GM21723 (cell line): ENCODE results near the gene TM9SF1.

Experiments used
- ATAC-seq: cut with Tn5 transposase; IDR thresholded peaks from one replicate; pipeline ENCODE4 v1.9.1; 2021; ENCODE audit warnings: mild to moderate bottlenecking, moderate library complexity; ENCODE audit not compliant: unreplicated experiment

The TM9SF1 gene

GRCh38 chr14:24156840-24157239 lies 38.4 kb downstream of the TM9SF1 start:
- no peak for ATAC-seq

- ATAC-seq = no peak
These were observed 40.1 kb downstream of the TM9SF1 start for GRCh38 chr14:24155100-24155499.

DNA sequence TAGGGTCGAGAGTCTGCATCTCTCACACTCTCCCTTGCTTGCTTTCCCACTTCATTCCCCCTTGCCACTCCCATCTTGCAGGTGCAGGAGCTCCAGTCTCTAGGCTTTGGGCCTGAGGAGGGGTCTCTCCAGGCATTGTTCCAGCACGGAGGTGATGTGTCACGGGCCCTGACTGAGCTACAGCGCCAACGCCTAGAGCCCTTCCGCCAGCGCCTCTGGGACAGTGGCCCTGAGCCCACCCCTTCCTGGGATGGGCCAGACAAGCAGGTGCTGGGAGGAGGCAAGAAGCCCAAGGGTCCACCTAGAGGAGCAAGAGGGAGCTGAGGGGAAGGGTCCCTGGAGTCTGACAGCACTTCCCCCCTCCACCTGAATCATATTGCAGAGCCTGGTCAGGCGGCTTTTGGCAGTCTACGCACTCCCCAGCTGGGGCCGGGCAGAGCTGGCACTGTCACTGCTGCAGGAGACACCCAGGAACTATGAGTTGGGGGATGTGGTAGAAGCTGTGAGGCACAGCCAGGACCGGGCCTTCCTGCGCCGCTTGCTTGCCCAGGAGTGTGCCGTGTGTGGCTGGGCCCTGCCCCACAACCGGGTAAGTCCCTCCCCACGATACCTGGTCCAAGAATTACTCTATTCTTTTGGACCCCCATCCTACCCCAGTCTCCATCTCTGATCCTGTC lies 43.7 kb downstream of the TM9SF1 start:
- ATAC-seq = no peak

DNA sequence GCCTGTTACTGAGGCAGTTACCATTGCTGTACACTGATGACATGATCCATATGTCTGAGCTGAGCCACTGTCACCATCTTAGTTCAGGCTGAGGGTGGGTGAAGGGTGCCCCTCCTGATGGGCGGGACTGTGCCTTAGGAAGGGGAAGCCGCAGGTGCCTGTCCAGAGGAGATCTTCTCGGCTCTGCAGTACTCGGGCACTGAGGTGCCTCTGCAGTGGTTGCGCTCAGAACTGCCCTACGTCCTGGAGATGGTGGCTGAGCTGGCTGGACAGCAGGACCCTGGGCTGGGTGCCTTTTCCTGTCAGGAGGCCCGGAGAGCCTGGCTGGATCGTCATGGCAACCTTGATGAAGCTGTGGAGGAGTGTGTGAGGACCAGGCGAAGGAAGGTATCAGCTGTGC lies 44.2 kb downstream of the TM9SF1 start:
- ATAC-seq = no peak

DNA sequence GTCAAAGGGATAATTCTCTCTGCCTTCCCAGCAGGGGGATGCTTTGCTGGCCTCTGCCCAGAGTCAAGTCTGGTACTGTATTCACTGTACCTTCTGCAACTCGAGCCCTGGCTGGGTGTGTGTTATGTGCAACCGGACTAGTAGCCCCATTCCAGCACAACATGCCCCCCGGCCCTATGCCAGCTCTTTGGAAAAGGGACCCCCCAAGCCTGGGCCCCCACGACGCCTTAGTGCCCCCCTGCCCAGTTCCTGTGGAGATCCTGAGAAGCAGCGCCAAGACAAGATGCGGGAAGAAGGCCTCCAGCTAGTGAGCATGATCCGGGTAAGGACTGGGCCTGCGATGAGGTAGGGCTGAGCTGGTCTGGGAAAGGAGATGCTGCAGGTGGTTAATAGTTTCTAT lies 44.7 kb downstream of the TM9SF1 start:
- ATAC-seq = no peak

DNA sequence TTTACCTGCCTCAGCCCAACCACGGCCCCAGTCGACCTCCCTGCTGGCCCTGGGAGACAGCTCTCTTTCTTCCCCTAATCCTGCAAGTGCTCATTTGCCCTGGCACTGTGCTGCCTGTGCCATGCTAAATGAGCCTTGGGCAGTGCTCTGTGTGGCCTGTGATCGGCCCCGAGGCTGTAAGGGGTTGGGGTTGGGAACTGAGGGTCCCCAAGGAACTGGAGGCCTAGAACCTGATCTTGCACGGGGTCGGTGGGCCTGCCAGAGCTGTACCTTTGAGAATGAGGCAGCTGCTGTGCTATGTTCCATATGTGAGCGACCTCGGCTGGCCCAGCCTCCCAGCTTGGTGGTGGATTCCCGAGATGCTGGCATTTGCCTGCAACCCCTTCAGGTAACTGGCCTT lies 45.2 kb downstream of the TM9SF1 start:
- no peak for ATAC-seq

DNA sequence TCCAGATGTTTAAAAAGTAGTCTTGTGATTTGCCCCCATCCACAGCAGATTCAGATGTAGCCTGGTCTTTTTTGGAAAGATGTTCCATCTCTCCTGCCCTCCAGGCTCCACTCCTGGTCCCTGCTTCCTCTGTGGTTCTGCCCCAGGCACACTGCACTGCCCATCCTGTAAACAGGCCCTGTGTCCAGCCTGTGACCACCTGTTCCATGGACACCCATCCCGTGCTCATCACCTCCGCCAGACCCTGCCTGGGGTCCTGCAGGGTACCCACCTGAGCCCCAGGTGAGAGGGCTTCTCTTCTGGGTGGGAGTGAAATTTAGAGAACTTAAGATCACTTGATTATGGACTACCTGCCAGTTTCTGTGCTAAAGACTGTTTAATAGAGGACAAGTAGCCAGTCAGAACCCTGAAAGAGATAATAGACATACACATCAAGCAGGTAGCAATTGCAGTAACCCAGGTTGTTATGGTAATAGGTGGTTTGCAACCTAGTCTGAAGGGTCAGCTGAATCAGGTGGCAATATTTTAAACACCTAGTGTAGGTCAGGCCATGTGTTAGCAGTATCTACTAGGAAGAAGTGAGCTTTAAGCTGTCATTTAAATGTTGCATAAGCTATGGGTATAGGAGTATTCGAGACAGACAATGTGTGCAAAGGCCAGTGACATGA lies 45.8 kb downstream of the TM9SF1 start:
- no peak for ATAC-seq

DNA sequence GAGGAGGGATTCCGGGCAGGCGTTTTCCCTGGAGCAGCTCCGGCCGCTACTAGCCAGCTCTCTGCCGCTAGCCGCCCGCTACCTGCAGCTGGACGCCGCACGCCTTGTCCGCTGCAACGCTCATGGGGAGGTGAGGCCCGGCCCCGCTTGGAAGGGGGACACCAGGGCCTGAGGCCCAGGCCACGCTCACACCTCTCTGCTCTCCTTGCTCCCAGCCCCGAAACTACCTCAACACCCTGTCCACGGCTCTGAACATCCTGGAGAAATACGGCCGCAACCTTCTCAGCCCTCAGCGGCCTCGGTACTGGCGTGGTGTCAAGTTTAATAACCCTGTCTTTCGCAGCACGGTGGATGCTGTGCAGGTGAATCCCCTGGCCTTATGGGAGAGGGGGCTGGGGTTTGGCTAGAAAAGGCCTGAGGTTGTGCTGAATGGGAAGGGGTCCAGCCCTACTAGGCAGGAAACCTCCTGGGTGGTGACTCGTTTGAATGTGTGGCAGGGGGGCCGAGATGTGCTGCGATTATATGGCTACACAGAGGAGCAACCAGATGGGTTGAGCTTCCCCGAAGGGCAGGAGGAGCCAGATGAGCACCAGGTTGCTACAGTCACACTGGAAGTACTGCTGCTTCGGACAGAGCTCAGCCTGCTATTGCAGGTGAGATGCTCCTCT lies 47.3 kb downstream of the TM9SF1 start:
- no peak for ATAC-seq

DNA sequence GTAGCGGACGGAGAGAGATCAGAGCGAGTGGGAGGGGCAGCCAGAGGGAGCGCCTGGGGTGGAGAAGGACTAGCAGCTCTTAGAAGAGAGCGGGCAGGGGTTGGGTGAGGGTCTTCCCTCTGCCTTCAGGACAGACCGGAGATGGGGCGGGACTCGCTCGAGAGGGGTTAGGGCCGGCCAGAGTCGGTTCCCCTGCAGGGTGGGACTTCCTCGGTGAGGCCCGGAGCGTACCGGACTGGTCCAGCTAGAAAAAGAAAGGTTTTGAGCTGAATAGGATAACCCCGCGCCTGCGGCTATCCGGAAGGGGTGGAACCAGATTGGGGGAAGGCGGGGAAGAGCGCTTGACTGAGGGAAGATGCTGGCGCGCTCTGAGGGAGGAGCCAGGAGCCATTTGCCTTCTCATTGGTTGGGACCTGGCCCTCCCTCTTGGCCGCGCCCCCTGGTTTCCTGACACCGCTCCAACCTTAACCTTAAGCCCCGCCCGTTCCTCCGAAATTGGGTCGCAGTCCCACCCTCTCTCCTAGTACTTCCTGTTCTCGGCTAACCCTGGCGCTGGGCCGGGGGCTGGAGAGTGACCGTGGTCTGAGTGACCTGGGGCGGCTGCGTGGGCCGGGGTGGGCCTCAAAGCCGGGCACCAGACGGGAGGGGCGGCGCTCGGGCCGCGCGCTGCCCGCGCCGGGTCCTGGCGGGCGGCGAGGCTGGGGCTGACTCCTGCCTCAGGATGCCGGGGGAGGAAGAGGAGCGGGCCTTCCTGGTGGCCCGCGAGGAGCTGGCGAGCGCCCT lies 48.1 kb downstream of the TM9SF1 start, which contains the start of gene RNF31:
TSS of gene RNF31 (plus strand) at position 521 of the 783 bp plus-strand sequence. CDS start at position 722, 201 bp downstream.
- ATAC-seq = peak; percentile 87

GRCh38 chr14:24146453-24146977 lies 48.7 kb downstream of the TM9SF1 start, which contains the start of gene PSME2:
TSS of gene PSME2 (minus strand) at chr14:24146610. CDS start at chr14:24146581, 29 bp downstream.
- ATAC-seq = peak; percentile 64

DNA sequence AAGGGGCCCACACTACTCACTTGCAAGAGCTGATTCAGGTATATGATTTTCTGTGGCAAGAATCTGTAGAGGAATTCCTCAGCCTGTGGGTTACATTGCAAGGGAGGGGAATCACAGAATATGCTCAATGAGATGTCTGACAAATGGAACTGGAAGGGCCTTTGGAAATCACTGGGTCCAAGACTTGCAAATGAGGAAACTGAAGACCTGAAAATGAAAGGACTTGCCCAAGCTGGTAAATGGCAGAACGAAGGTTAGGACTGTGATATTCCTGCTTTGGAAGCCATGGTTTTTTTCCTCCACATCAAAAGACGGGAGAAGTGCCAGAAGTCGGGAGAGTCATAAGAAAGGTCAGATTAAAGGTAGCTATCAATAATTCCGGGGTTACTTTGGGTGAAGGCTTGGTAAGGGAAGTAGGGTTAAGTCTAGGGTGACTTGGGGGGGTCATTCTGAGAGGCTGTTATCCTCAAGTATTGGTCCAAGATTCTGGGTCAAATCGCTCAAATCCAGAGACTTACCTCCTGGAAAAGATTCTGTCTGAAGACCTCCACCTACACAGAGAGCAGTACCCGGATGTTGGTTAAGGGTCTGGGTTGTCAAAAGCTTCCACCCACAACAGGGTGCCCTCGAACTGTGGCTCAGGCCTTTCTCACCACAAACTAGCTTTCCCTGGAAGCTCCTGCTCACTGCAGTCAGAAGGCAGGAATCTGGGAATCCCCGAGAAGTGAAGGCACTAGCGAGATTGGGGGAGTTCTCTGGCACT lies 49.4 kb downstream of the TM9SF1 start:
- no peak for ATAC-seq

- no peak for ATAC-seq
These were observed 50.0 kb downstream of the TM9SF1 start for GRCh38 chr14:24145219-24145618.

- ATAC-seq = no peak
These were observed 50.8 kb downstream of the TM9SF1 start for GRCh38 chr14:24144451-24144850.

DNA sequence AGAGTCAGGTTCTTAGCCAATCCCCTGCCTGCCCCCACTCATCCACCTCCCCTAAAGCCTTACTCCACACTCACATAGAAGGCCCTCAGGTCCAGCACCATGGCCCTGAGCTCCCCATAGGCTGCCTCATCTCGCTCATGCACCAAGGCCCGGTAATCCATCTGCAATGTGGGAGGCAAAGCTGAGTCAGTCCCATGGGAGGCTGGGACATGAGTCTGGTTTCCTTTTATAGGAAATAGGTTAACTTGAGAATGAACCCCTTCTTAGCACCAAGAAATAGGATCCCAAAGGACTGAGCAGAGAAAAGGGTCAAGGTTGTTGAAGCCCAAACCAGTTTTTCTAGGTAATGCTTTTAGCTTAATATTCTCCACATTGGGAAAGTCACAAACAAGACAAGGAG lies 51.7 kb downstream of the TM9SF1 start:
- ATAC-seq = no peak

- peak; percentile 85 for ATAC-seq
These were observed 54.0 kb downstream of the TM9SF1 start, which contains the start of gene EMC9 for GRCh38 chr14:24141097-24141880. TSS of gene EMC9 (minus strand) at chr14:24141591. CDS start at chr14:24141304, 287 bp downstream.

- no peak for ATAC-seq
These were observed 55.8 kb downstream of the TM9SF1 start for GRCh38 chr14:24139272-24139934.
